HG03025 (cell line): ENCODE data around the gene PP2D1.
"Not testable (repeated sequence)": the region's sequence is repeated elsewhere in the genome, so short reads cannot be mapped to it uniquely, and the experiment has no call there.

Experiments
- ATAC-seq: cut with Tn5 transposase; IDR thresholded peaks from one replicate; pipeline ENCODE4 v1.9.1; 2021; ENCODE audit warnings: mild to moderate bottlenecking, moderate library complexity; ENCODE audit not compliant: unreplicated experiment, low FRiP score

PP2D1 gene

GRCh38 chr3:20040548-20041196 is 28.6 kb upstream of the PP2D1 start:
- peak; percentile 37 for ATAC-seq

GRCh38 chr3:20039765-20040547 is 27.9 kb upstream of the PP2D1 start, which contains the start of gene KAT2B:
TSS of gene KAT2B (plus strand) at chr3:20040446. CDS start at chr3:20040478, 32 bp downstream.
- ATAC-seq, result peak; percentile 47

- no peak for ATAC-seq
These were observed 27.4 kb upstream of the PP2D1 start for GRCh38 chr3:20039466-20039764.

- no peak for ATAC-seq
These were observed 26.8 kb upstream of the PP2D1 start for GRCh38 chr3:20038699-20039465.

GRCh38 chr3:20037255-20037996 is 25.4 kb upstream of the PP2D1 start:
- ATAC-seq, result no peak

GRCh38 chr3:20035019-20035418 is 23.0 kb upstream of the PP2D1 start:
- ATAC-seq, result no peak

- ATAC-seq, result not testable (repeated sequence)
These were observed 19.9 kb upstream of the PP2D1 start for GRCh38 chr3:20031939-20032338.

GRCh38 chr3:20028905-20029331 is 16.9 kb upstream of the PP2D1 start:
- ATAC-seq, result no peak

GRCh38 chr3:20027136-20027535 is 15.1 kb upstream of the PP2D1 start:
- no peak for ATAC-seq

- ATAC-seq, result no peak
These were observed 11.8 kb upstream of the PP2D1 start for GRCh38 chr3:20023623-20024405.

- ATAC-seq, result no peak
These were observed 11.0 kb upstream of the PP2D1 start for GRCh38 chr3:20022954-20023622.

- not testable (repeated sequence) for ATAC-seq
These were observed 4.0 kb upstream of the PP2D1 start for GRCh38 chr3:20016076-20016475.

- ATAC-seq, result no peak
These were observed 3.5 kb upstream of the PP2D1 start for GRCh38 chr3:20015525-20015924.

- ATAC-seq, result no peak
These were observed 1.3 kb upstream of the PP2D1 start for GRCh38 chr3:20013396-20013795.

GRCh38 chr3:20008646-20009045 is 3.4 kb downstream of the PP2D1 start:
- no peak for ATAC-seq

- ATAC-seq, result no peak
These were observed 4.1 kb downstream of the PP2D1 start for GRCh38 chr3:20007960-20008359.

- ATAC-seq, result no peak
These were observed 10.1 kb downstream of the PP2D1 start for GRCh38 chr3:20001932-20002331.

- no peak for ATAC-seq
These were observed 14.6 kb downstream of the PP2D1 start for GRCh38 chr3:19997502-19997901.

- no peak for ATAC-seq
These were observed 17.3 kb downstream of the PP2D1 start for GRCh38 chr3:19994796-19995195.
